Activated CD4-positive, CD25-positive, alpha-beta regulatory T cell treated with anti-CD3 and anti-CD28 coated beads, Interleukin-2, amount 50 U/mL, for 24 hours (primary cell): ENCODE results near the gene EXOSC6.
"Not testable (repeated sequence)": the region's sequence is repeated elsewhere in the genome, so short reads cannot be mapped to it uniquely, and the experiment has no call there.

Experiments
- ATAC-seq, 2 donors: fragments of 150-1000 bp; cut with Tn5 transposase; one replicate each; pipeline ENCODE4 v1.10.0; 2021; ENCODE audit warnings: mild to moderate bottlenecking in 1 of 2, moderate library complexity in 1 of 2

EXOSC6 gene

GRCh38 chr16:70254180-70254964, 2.6 kb upstream of the EXOSC6 start:
- ATAC-seq: no peak

GRCh38 chr16:70253291-70254106, 1.8 kb upstream of the EXOSC6 start:
- ATAC-seq: no peak

- no peak for ATAC-seq
Observed at GRCh38 chr16:70252355-70252988, 732 bp upstream of the EXOSC6 start.

- peak; percentile 45 to 52 for ATAC-seq
Observed at GRCh38 chr16:70250748-70251628, 752 bp downstream of the EXOSC6 start.

GRCh38 chr16:70249697-70250096, 2.0 kb downstream of the EXOSC6 start:
- ATAC-seq: not testable (repeated sequence)

- not testable (repeated sequence) for ATAC-seq
Observed at GRCh38 chr16:70238773-70239172, 13.0 kb downstream of the EXOSC6 start.

GRCh38 chr16:70231831-70232230, 19.9 kb downstream of the EXOSC6 start:
- ATAC-seq: not testable (repeated sequence)

- not testable (repeated sequence) for ATAC-seq
Observed at GRCh38 chr16:70226024-70226423, 25.7 kb downstream of the EXOSC6 start.

- ATAC-seq: not testable (repeated sequence)
Observed at GRCh38 chr16:70225430-70225829, 26.3 kb downstream of the EXOSC6 start.

GRCh38 chr16:70224645-70225044, 27.1 kb downstream of the EXOSC6 start:
- not testable (repeated sequence) for ATAC-seq

GRCh38 chr16:70223971-70224513, 27.7 kb downstream of the EXOSC6 start:
- ATAC-seq: not testable (repeated sequence)

- not testable (repeated sequence) for ATAC-seq
Observed at GRCh38 chr16:70223216-70223615, 28.5 kb downstream of the EXOSC6 start.

- ATAC-seq: not testable (repeated sequence)
Observed at GRCh38 chr16:70222574-70222973, 29.2 kb downstream of the EXOSC6 start.

GRCh38 chr16:70218586-70218985, 33.2 kb downstream of the EXOSC6 start:
- ATAC-seq: not testable (repeated sequence)

GRCh38 chr16:70206382-70206781, 45.4 kb downstream of the EXOSC6 start:
- ATAC-seq: not testable (repeated sequence)

- not testable (repeated sequence) for ATAC-seq
Observed at GRCh38 chr16:70204668-70205405, 46.9 kb downstream of the EXOSC6 start.

GRCh38 chr16:70204010-70204409, 47.7 kb downstream of the EXOSC6 start:
- ATAC-seq: not testable (repeated sequence)

GRCh38 chr16:70203508-70203907, 48.2 kb downstream of the EXOSC6 start:
- ATAC-seq: not testable (repeated sequence)

GRCh38 chr16:70200063-70200462, 51.7 kb downstream of the EXOSC6 start:
- not testable (repeated sequence) for ATAC-seq

GRCh38 chr16:70199170-70199569, 52.6 kb downstream of the EXOSC6 start:
- ATAC-seq: not testable (repeated sequence)

- not testable (repeated sequence) for ATAC-seq
Observed at GRCh38 chr16:70198666-70199065, 53.1 kb downstream of the EXOSC6 start.
